Natural killer cell (primary cell): ENCODE results near the gene CCDC182. TPM values are rescaled to one million over a fixed set of nuclear protein-coding genes. Genes with fewer than 3 reads are reported as not detected.

Experiments
- ATAC-seq, 3 donors: fragments of 150-1000 bp in 2 of 3; fragments of 200-7000 bp in 1 of 3; cut with Tn5 transposase; 1 replicate in 1 of 3; 2 replicates in 2 of 3; pipeline ENCODE4 v1.10.0; 2021; ENCODE audit warnings: mild to moderate bottlenecking in 2 of 3, moderate library complexity in 2 of 3
- DNase-seq, 2 donors: peaks; one replicate each; pipeline versions ENCODE4 v3.0.0 to v3.0.0-alpha.2; 2013 to 2021; ENCODE audit warnings: mixed read lengths in 1 of 2
- H3K27ac ChIP-seq: one replicate; pipeline ENCODE4 v1.5.1; 2013; ENCODE audit warnings: mild to moderate bottlenecking, low read length
- H3K27me3 ChIP-seq: one replicate; pipeline ENCODE4 v1.6.1; 2013; ENCODE audit warnings: low read length; ENCODE audit not compliant: control insufficient read depth, insufficient read depth
- H3K36me3 ChIP-seq: one replicate; pipeline ENCODE4 v1.6.1; 2013; ENCODE audit warnings: low read length; ENCODE audit not compliant: control insufficient read depth, insufficient read depth
- H3K4me1 ChIP-seq: one replicate; pipeline ENCODE4 v1.6.1; 2013; ENCODE audit warnings: low read length; ENCODE audit not compliant: control insufficient read depth, insufficient read depth
- H3K4me3 ChIP-seq: one replicate; pipeline ENCODE4 v1.5.1; 2013; ENCODE audit warnings: low read length
- H3K9me3 ChIP-seq: one replicate; pipeline ENCODE4 v1.6.1; 2013; ENCODE audit warnings: low read length; ENCODE audit not compliant: control insufficient read depth, insufficient read depth
- H3K27ac Mint-ChIP-seq, 2 donors: one replicate each; pipeline ENCODE4 v1.8.0; 2022; ENCODE audit warnings: mild to moderate bottlenecking in 2 of 2, mixed read lengths in 2 of 2, moderate library complexity in 1 of 2
- H3K27me3 Mint-ChIP-seq, 2 donors: one replicate each; pipeline ENCODE4 v1.8.0; 2022; ENCODE audit warnings: low read depth in 2 of 2, mixed read lengths in 2 of 2
- H3K36me3 Mint-ChIP-seq: one replicate; pipeline ENCODE4 v1.8.0; 2022; ENCODE audit warnings: mixed read lengths
- H3K4me1 Mint-ChIP-seq, 2 donors: one replicate each; pipeline ENCODE4 v1.8.0; 2022; ENCODE audit warnings: mixed read lengths in 2 of 2
- H3K4me3 Mint-ChIP-seq: one replicate; pipeline ENCODE4 v1.8.0; 2022; ENCODE audit warnings: mild to moderate bottlenecking, moderate library complexity, mixed read lengths
- H3K9me3 Mint-ChIP-seq, 2 donors: one replicate each; pipeline ENCODE4 v1.8.0; 2022; ENCODE audit warnings: mixed read lengths in 2 of 2
- WGBS: methylation state at CpG from one replicate; pipeline ENCODE4 v1.1.7; 2013; ENCODE audit warnings: missing lambda C conversion rate; ENCODE audit not compliant: insufficient coverage; 5-methylcytosine and 5-hydroxymethylcytosine counted together
- intact Hi-C: fragments of 100-400 bp; cut with micrococcal nuclease; formaldehyde crosslinking; loops from one replicate; pipeline ENCODE4 v1.14.2; 2022
- total RNA-seq, 4 donors: library from RNA; stranded (reverse); fragments of 120-200 nt in 1 of 4; gene quantifications; one replicate each; pipeline versions ENCODE4 v1.2.3 to v1.2.4, GENCODE V29; 2013 to 2022
- TF ChIP-seq, protein P1 (sequence below): fragments of 200-600 bp; IDR thresholded peaks from one replicate; pipeline ENCODE4 v1.8.0; 2022; ENCODE audit warnings: antibody characterized with exemption

The CCDC182 gene
- total RNA-seq, 3 donors from 2014 or later (not counting 1 experiment from before 2014, with no cell fraction given) = not detected

DNA sequence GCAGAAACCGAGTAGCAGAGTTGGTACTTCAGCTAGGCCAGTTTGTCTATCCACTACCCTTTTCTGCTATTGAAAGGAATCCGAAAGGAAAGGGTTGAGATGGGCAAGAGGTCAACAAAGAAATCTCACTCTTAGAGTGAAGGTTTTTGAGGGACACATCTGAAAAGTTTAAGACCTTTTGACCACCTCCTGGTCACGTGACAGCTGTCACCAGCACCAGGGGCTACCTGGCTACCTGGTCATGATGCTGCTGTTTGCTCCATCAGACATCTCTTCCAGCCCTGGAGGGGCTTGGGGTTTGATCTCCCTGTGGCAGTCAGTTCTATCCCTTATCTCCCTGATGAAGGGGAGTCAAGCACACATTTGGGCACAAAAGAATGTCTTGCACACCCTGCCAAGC, 7.6 kb downstream of the CCDC182 start:
- peaks cover 7% of the 10 kb centered on the region for H3K4me1 ChIP-seq
- H3K4me3 ChIP-seq = no peak overlapping the region
- Mint-ChIP-seq H3K9me3 (no peaks in the 10 kb centered on the region), H3K36me3 (no peaks in the 10 kb centered on the region), H3K4me3 (no peak overlapping the region), H3K27ac (no peak overlapping the region), H3K27me3 (peaks cover 14 to 24% of the 10 kb centered on the region in 2 donors), H3K4me1 (peaks cover 6 to 8% of the 10 kb centered on the region in 2 donors)
- no peak overlapping the region for H3K27ac ChIP-seq
- no peak for DNase-seq
- WGBS = 81% methylated on average over 3 of the region's 3 CpGs
- H3K9me3 ChIP-seq = no peaks in the 10 kb centered on the region
- H3K36me3 ChIP-seq = no peaks in the 10 kb centered on the region
- no peaks in the 10 kb centered on the region for H3K27me3 ChIP-seq
- intact Hi-C loops = no loop called here
- TF ChIP-seq, protein P1, sequence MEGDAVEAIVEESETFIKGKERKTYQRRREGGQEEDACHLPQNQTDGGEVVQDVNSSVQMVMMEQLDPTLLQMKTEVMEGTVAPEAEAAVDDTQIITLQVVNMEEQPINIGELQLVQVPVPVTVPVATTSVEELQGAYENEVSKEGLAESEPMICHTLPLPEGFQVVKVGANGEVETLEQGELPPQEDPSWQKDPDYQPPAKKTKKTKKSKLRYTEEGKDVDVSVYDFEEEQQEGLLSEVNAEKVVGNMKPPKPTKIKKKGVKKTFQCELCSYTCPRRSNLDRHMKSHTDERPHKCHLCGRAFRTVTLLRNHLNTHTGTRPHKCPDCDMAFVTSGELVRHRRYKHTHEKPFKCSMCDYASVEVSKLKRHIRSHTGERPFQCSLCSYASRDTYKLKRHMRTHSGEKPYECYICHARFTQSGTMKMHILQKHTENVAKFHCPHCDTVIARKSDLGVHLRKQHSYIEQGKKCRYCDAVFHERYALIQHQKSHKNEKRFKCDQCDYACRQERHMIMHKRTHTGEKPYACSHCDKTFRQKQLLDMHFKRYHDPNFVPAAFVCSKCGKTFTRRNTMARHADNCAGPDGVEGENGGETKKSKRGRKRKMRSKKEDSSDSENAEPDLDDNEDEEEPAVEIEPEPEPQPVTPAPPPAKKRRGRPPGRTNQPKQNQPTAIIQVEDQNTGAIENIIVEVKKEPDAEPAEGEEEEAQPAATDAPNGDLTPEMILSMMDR = no peak
- ATAC-seq = no peak

DNA sequence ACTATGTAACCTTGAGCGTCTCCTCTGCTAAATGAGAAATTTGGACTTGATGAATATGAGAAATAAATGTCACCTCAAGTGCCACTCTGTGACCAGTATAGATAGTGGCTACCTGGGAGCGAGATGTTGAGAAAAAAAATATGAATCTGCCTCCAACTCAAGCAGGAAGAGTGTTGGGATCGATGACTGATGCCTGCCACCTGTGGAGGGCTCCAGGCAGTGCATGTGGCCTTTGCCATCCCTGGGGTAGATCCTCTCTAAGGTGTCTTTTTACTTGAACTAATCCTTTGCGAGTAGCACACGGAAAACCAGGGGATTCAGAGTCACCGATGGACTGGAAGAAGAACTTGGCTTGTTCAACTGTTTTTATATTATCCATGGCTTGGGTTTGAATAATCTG, 9.4 kb downstream of the CCDC182 start:
- H3K27me3 ChIP-seq = no peaks in the 10 kb centered on the region
- peak in 1 of 2 donors; percentile 21 for DNase-seq
- no peaks in the 10 kb centered on the region for H3K9me3 Mint-ChIP-seq

DNA sequence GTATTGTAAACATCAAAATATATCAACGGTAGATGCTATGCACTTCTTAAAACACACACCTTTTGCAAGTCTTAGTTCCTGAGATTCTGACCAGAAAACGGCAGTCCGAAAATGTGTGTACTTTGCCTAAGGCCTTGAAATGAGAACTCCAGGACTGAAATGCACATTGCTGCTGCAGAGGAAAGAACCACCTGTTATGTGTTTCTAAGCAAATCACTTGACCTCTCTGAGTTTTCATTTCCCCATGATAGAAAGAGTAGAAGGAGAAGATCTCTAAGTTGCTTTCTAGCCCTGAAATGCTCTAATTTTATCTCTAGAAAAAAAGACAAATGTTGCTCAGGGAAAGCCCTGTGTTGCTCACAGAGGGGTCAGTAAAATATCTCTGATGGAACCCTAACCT, 9.9 kb downstream of the CCDC182 start:
- H3K36me3 Mint-ChIP-seq = no peaks in the 10 kb centered on the region
- H3K4me1 Mint-ChIP-seq = peaks cover 6 to 9% of the 10 kb centered on the region in 2 donors
- peaks cover 7% of the 10 kb centered on the region for H3K4me1 ChIP-seq
- peaks cover 10 to 21% of the 10 kb centered on the region in 2 donors for H3K27me3 Mint-ChIP-seq
- intact Hi-C loops = no loop called here
- DNase-seq = no peak
- 83% methylated on average over 3 of the region's 3 CpGs for WGBS
- no peak overlapping the region for H3K27ac Mint-ChIP-seq
- H3K27ac ChIP-seq = no peak overlapping the region
- H3K9me3 Mint-ChIP-seq = no peaks in the 10 kb centered on the region
- ATAC-seq = no peak
- H3K4me3 Mint-ChIP-seq = no peak overlapping the region
- H3K27me3 ChIP-seq = no peaks in the 10 kb centered on the region
- TF ChIP-seq, protein P1 = no peak
- no peaks in the 10 kb centered on the region for H3K9me3 ChIP-seq
- no peak overlapping the region for H3K4me3 ChIP-seq
- H3K36me3 ChIP-seq = no peaks in the 10 kb centered on the region

More for the DNA sequence above, 9.4 kb downstream of the CCDC182 start:
- TF ChIP-seq, protein P1 = no peak
- peaks cover 6 to 8% of the 10 kb centered on the region in 2 donors for H3K4me1 Mint-ChIP-seq
- no peak overlapping the region for H3K4me3 Mint-ChIP-seq
- Histone ChIP-seq H3K36me3 (no peaks in the 10 kb centered on the region), H3K4me1 (peaks cover 7% of the 10 kb centered on the region), H3K9me3 (no peaks in the 10 kb centered on the region), H3K4me3 (no peak overlapping the region), H3K27ac (no peak overlapping the region)
- no peaks in the 10 kb centered on the region for H3K36me3 Mint-ChIP-seq
- peaks cover 12 to 24% of the 10 kb centered on the region in 2 donors for H3K27me3 Mint-ChIP-seq
- WGBS = 87% methylated on average over 6 of the region's 6 CpGs
- no peak for ATAC-seq
- no peak overlapping the region for H3K27ac Mint-ChIP-seq
- intact Hi-C loops = no loop called here

DNA sequence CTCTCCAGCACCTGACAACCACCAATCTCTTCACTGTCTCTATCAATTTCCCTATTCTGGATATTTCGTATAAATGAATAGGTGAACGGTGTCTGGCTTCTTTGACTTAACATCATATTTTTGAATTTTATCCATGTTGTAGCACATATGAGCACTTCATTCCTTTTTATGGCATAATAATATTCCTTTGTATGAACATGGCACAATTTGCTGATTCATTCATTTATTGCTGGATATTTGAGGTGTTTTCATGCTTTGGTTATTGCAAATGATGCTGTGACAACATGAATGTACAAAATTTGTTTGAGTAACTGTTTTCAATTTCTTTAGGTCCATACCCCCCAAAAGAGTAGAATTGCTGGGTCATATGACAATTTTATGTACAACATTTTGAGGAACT, 12.0 kb downstream of the CCDC182 start:
- no peaks in the 10 kb centered on the region for H3K9me3 Mint-ChIP-seq

More for the DNA sequence above, 12.0 kb downstream of the CCDC182 start:
- ATAC-seq (no peak), DNase-seq (no peak)
- intact Hi-C loops = no loop called here
- Mint-ChIP-seq H3K4me1 (peaks cover 0 to 7% of the 10 kb centered on the region in 2 donors), H3K4me3 (no peak overlapping the region), H3K27me3 (peaks cover 7 to 15% of the 10 kb centered on the region in 2 donors), H3K27ac (no peak overlapping the region), H3K36me3 (no peaks in the 10 kb centered on the region)
- TF ChIP-seq, protein P1 = no peak
- H3K27ac ChIP-seq = no peak overlapping the region
- no peaks in the 10 kb centered on the region for H3K9me3 ChIP-seq
- no peaks in the 10 kb centered on the region for H3K36me3 ChIP-seq
- H3K4me3 ChIP-seq = no peak overlapping the region
- H3K27me3 ChIP-seq = no peaks in the 10 kb centered on the region
- WGBS = 100% methylated on average over 2 of the region's 2 CpGs
- no peaks in the 10 kb centered on the region for H3K4me1 ChIP-seq
